HG03066 (cell line): ENCODE results near the gene SLC26A5.
"Not testable (repeated sequence)": the region's sequence is repeated elsewhere in the genome, so short reads cannot be mapped to it uniquely, and the experiment has no call there.

Experiments
- ATAC-seq: cut with Tn5 transposase; IDR thresholded peaks from one replicate; pipeline ENCODE4 v1.9.1; 2021; ENCODE audit warnings: low read depth; ENCODE audit not compliant: unreplicated experiment

The SLC26A5 gene

DNA sequence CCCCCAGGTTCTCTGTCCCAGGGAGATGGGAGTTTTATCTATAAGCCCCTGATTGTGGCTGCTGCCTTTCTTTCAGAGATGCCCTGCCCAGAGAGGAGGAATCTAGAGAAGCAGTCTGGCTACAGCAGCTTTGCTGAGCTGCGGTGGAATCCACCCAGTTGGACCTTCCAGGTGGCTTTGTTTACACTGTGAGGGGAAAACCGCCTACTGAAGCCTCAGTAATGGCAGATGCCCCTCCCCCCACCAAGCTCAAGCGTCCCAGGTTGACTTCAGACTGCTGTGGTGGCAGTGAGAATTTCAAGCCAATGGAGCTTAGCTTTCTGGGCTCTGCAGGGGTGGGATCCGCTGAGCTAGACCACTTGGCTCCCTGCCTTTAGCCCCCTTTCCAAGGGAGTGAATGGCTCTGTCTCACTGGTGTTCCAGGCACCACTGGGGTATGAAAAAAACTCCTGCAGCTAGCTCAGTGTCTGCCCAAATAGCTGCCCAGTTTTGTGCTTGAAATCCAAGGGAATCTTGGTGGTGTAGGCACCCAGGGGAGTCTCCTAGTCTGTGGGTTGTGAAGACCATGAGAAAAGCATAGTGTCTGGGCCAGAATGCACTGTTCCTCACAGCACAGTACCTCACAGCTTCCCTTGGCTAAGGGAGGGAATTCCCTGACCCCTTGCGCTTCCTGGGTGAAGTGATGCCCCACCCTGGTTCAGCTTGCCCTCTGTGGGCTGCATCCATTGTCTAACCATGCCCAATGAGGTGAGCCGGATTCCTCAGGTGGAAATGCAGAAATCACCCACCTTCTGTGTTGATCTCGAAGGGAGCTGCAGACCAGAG, 40.0 kb downstream of the SLC26A5 start:
- not testable (repeated sequence) for ATAC-seq

DNA sequence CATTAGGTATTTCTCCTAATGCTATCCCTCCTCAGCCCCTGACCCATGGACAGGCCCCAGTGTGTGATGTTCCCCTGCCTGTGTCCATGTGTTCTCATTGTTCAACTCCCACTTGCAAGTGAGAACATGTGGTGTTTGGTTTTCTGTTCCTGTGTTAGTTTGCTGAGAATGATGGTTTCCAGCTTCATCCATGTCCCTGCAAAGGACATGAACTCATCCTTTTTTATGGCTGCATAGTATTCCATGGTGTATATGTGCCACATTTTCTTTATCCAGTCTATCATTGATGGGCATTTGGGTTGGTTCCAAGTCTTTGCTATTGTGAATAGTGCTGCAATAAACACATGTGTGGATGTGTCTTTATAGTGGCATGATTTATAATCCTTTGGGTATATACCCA, 46.3 kb downstream of the SLC26A5 start:
- ATAC-seq, result not testable (repeated sequence)

DNA sequence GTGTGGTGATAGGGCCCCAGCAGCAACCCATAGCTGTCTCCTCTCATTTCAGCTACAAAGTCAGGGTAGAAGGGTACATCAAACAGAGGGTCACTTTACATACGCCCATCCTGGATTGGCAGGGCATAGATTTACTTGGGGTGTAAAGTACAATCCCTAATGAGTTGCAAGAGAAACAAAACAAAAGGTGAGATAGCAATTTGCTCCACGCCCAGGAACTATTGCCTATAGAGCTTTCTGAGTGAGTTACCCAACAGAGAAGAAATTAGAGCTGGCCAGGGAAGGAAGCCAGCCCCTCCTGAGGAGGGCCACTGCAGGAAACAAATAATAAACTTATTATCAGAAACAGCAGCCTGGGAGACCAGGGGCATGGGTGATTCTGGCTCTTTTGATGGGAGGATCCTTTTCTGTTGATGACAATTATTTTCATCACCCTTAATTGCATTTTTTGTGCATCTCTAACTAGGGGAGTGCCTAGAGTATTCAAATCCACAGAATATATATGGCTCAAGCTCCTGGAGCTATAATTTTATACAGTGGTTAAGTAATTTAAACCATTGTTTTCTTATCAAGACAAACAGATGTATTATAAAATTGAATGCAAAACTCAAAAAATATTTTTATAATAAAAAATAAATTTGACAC, 47.4 kb downstream of the SLC26A5 start:
- no peak for ATAC-seq

DNA sequence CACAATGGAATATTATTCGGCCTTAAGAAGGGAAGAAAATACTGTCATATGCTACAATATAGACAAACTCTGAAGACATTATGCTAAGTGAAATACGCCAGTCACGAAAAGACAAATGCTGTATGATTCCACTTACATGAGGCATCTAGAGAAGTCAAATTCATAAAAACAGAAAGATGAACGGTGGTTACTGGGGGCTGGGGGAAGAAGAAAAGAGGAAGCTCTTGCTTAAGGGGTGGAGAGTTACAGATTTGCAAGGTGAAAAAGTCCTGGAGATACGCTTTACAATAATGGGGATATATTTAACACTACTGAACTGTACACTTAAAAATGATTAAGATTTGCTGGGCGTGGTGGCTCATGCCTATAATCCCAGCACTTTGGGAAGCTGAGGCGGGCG, 49.5 kb downstream of the SLC26A5 start:
- no peak for ATAC-seq

DNA sequence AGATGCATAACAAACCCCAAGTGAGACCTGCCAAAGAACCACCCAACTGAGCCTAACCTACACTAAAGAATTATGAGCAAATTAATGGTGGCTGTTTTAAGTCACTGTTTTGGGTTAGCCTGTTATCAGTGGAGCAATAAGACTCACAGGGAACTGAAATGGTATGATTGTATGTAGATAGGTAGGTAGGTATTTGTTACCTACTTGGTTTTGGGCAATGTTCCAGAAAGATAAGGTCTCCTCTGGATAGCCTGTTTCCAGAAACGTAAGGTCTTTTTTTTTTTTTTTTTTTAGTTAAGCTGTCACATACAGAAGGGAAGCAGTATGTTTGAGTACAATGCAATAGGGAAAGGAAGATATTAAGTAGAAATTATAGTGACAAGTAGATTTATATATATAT, 50.9 kb downstream of the SLC26A5 start:
- no peak for ATAC-seq

DNA sequence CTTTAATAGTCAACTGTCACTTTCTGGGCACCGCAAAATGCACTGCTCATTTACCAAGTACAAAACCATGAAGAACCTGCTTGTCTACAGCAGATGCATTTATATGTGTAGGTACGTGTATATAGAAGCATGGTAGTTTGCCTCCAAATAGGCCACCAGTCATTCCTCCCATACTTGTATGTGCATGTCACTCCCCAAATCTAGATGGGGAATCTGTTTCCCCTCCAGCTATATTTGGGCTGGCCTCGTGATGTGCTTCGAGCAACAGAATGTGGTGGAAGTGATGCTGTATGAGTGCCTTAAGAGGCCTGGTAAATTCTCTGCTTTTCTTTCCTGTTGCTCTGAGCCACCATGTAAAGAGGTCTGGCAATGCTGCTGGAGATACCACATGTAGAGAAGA, 51.4 kb downstream of the SLC26A5 start:
- ATAC-seq, result no peak

DNA sequence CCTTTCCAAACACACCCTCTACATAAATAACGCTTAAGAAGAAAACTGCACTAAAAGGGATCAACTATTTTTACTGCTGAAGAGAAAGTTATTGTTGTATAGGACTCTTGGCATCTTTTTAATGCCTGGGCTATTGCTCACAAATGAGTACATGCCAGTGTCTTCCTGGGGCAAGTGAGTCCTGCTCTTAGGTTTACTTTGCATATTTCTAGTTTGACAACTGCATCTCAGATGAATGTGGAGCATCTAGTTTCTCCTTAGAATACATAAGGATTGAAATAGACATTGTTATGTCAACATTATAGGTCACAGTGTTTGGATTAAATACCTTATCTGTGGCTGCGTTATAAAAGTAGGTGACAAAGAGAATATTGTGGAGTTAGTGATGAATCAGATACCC, 54.0 kb downstream of the SLC26A5 start:
- no peak for ATAC-seq

DNA sequence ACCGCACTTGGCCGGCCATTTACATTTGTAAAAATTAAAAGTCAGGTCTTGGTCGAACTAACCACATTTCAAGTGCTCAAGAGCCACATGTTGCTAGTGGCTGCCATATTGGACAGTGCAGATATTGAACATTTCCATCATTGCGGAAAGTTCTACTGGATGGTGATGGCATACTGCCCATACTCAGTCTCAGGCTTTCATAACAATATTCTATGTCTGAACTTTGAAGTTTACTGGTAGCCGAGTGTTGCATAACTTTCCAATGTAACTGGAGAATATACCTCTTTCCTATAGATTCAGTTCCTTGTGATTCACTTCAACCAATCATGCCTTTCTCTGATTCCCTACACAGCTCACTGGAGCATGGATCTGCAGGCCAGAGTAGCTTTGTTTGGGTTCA, 54.9 kb downstream of the SLC26A5 start:
- no peak for ATAC-seq

DNA sequence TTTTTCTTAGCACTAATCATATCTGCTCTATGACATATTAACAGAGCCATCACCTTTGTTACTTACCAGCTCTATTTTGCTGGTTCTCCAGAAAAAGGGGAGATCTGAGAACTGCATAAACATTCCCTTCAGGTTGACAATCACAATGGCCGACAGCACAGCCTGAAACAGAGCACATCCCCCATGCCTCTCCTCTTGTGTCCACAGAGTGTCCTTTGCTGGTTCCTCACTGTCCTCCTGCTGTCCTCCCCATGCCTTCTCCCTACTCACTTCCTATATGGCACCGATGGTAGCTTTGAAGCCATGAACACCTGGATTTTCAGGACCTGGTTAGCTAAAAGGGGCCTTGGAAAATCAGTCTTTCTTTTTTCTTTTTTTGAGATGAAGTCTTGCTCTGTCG, 56.7 kb downstream of the SLC26A5 start:
- no peak for ATAC-seq

DNA sequence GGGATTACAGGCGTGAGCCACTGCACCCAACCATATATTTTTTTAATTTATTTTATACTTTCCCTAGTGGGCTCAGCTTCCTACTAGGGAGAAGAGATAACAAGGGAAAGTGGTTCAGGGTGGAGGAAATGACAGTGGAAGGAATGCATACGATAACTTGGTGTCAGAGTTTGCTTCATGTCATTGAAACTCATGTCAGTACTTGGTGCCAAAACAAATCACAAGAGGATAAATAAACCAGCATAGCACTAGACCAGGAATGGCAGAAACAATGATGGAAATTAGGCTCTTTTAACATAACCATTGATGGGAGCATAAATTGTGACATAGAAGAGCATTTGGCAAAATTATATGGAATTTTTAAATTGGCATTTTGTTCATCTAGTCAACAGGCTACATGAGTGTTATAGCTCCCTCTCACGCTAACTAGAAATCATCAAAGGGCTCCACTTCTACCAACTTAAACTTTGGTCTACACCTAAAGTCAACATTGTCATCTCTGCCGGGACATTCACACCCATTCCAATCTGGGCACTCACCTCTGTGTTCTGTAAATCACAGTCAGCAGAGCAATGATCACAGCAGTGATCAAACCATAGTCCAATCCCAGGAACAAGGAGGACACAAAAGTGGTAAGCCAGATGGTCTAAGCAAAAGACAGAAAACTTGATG, 57.4 kb downstream of the SLC26A5 start:
- ATAC-seq, result no peak

DNA sequence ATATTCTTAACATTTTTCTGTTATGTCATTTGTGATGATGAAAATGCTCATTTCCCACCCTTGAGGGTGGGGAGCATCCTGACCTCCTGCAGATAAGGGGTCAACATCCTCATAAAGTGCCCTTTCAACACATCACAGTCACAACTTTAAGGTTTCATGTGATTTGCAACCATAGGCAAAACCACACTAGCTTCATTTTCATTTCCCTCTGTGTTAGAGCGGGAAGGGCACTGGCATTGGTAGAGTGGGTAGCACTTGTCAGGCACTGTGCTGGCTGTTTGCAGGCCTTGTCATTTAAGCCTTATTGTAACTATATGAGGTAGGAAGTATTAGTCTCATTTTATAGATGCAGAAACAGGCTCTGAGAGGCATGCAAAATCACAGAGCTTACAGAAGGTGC, 58.8 kb downstream of the SLC26A5 start:
- no peak for ATAC-seq

DNA sequence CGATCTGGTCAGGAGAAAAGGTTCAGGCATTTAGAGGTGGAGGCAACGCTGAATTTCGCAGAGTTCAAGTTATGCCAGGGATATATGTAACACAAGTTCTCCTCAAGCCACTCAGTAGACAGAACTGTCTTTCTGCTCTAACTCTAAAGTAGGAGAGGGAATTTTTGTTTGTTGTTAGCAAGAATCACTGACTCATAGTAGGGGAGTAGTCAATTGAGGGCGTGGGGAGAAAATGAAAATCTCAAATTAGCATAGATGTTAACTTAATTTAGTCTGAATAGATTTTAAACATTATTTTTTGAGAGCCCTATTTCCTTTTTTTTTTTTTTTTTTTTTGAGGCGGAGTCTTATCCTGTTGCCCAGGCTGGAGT, 64.0 kb downstream of the SLC26A5 start:
- no peak for ATAC-seq

DNA sequence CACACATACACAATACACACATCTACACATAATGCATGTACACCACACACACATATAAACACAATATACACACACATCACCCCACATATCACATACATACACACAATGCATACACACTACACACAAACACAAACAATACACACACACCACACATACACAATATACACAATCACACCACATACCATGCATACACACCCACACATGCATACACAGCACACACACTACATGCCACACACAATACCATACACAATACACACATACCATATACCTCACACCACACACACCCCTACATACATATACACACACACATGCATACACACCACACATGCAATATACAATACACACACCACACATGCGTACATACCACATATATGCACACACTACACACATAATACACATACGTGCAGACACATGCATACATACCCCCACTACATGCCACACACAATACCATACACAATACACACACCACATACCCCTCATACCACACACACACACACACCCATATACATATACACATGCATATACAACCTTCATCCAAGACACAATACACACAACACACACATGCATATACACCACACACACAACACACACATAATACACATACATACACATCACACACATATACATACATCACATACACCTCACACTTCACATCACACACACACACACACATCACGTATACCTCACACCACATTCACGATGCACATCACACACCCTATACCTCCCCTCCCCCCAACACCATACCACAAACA, 64.6 kb downstream of the SLC26A5 start:
- no peak for ATAC-seq

DNA sequence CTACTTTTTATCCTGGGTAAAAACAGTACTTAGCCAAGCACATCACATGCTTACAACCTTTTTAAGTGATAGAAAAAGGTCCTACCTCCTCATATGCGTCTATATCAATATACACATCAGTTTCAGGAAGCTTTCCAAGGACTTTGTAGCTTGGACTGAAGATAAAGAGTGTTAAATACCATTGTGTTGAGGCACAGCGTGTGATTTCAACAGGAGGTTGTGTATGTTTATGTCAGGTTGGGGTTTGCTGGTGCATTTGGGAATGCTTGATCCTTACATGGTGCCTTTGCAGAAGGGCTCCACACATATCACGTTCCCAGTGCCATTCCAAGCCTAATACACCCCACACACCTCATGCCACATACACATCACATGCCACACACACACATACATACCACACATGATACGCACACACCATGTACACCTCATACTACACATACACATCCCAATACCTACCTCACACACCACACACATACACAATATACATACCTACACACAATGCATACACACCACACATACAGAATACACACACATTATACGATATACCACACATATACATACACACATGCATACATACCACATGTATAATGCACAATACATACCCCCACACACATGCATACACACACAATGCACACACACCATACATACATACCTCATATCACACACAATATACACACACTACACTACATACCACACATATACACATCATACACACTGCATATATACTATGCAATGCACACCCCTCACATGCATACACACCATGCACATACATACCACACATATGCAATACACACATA, 65.4 kb downstream of the SLC26A5 start:
- no peak for ATAC-seq

DNA sequence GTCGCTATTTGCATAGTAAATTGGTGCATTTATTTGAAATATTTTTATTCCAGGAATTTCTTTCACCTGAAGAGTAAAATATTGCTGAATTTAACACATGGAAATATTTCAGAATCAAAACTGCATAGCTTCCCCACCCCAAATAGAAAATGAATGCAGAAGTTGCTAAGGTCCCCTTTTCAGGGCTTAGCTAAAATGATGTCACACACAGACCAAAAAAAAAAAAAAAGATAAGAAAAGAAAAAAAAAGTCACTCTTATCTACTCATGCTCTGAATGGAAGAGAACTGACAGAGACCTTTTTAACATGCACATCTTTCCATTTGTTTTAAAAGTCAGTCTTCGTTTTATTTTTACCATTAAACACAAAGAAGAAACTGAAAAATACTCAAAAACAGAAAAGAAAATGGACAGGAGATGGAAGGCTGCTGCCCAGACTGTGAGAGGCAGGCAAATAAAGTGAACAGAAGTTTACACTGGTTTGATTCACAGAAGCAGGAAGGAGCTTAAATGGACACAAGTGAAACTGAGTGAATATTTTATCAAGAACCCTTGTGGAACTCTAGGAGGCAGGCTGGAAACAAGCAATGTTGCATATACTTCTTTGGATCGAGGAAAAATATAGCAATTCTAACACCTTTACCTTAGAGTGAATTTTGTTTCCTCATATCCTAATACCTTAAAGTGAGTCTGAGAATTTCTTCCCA, 66.6 kb downstream of the SLC26A5 start:
- ATAC-seq, result no peak

DNA sequence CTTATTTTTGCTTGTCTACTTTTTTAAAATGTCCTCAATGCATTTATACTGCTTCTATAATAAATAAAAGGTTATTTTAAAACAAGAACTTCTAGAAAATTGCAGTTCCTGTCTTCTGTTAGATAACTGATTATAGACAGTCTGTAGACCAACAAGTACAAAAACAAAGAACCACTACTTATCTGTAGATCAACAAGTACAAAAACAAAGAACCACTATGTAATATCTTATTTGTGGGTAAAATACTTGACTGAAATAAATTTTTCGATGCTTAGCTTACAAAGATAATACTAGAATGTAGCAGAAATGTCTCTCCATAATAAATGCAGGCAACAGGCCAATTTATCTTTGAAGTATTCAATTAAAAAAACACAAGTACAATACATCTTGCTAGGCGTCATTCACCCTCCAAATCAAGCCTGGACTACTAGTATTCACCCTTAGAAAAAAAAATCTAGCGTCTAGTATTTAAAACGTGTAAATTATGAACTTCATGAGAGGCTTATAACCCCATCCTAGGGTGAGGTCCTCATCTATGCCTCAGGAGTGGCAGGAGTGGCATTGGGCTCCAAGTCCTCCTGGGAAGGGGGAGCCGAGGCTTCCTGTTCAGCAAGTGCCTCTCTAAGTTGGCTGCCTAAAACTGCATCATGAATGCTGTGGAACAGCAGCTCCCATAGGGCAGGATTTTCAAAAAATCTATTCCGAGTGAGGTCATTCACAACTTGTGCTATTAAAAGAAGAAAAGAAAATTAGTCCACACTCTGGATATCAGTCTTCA, 72.0 kb downstream of the SLC26A5 start:
- no peak for ATAC-seq

DNA sequence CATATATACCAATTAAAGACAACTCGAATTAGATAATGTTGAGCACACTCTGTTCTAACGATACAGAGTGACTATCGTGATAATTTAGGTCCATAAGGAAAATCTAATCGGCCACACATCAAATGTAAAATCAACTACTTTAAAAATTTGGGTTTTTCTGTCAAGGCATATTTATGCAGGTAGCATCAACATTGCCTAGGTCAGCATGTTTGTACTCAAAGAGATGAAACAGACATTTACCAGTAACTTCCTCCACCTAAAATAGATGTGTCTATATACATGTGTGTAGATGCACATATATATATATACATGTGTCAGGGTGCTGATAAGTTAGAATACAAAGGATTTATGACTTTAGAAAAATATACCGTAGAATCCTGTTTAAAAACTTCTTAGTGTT, 76.6 kb downstream of the SLC26A5 start:
- no peak for ATAC-seq

DNA sequence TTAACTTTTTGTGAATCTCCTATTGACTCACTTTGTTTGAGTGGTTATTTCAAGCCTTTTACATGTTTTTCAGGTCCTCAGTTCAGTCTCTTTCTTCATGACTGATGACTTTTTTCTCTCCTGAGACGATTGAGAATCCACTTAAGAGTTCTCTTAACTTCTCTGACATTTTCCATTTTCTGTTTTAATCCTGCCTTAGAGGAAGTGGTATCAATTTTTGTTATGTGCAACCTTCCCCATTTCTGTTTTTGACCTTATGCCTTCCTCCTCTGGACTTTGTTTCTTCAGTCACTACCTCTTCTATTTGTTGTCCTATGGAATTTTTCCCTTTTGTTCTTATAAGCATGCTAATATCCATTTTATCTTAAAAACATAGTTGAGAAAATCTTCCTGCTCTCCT, 96.2 kb downstream of the SLC26A5 start:
- no peak for ATAC-seq

DNA sequence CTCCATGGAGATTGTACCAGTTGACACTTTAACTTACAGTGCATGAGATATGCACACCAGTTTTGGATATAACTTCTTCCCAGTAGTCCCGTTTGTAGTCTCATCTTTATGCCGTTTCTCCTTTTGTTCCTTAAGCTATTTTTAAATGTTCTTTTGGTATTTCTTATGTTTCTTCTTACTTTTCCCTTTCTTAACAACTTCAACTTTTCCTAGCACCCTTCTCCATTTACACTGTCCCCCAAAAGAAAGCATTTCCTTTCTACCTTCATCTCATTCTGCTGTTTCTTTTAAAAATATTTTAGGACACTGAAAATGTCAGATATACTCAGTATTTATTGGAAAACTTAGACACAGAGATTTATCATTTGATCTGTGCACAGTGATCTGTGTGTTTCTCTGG, 97.0 kb downstream of the SLC26A5 start:
- ATAC-seq, result no peak
